HG02981 (cell line): Measurements from ENCODE around the gene ZMYND8.
"Not testable (repeated sequence)": the region's sequence is repeated elsewhere in the genome, so short reads cannot be mapped to it uniquely, and the experiment has no call there.

ENCODE experiments used
- ATAC-seq: cut with Tn5 transposase; IDR thresholded peaks from one replicate; pipeline ENCODE4 v1.9.1; 2021; ENCODE audit warnings: mild to moderate bottlenecking, moderate library complexity; ENCODE audit not compliant: unreplicated experiment

Gene ZMYND8

GRCh38 chr20:47290666-47291430 is 65.7 kb downstream of the ZMYND8 start:
- no peak for ATAC-seq

- ATAC-seq: no peak
Measured at GRCh38 chr20:47290008-47290407, 66.5 kb downstream of the ZMYND8 start.

GRCh38 chr20:47289096-47289495 is 67.4 kb downstream of the ZMYND8 start:
- no peak for ATAC-seq

GRCh38 chr20:47288530-47288929 is 68.0 kb downstream of the ZMYND8 start:
- not testable (repeated sequence) for ATAC-seq

GRCh38 chr20:47287609-47288144 is 68.8 kb downstream of the ZMYND8 start:
- ATAC-seq: no peak

GRCh38 chr20:47286681-47287080 is 69.8 kb downstream of the ZMYND8 start:
- no peak for ATAC-seq

GRCh38 chr20:47285189-47285588 is 71.3 kb downstream of the ZMYND8 start:
- no peak for ATAC-seq

GRCh38 chr20:47284373-47284772 is 72.1 kb downstream of the ZMYND8 start:
- no peak for ATAC-seq

GRCh38 chr20:47283411-47283810 is 73.1 kb downstream of the ZMYND8 start:
- no peak for ATAC-seq

- ATAC-seq: no peak
Measured at GRCh38 chr20:47282864-47283263, 73.6 kb downstream of the ZMYND8 start.

GRCh38 chr20:47281376-47281775 is 75.1 kb downstream of the ZMYND8 start:
- no peak for ATAC-seq

- no peak for ATAC-seq
Measured at GRCh38 chr20:47280668-47281067, 75.8 kb downstream of the ZMYND8 start.

GRCh38 chr20:47280228-47280627 is 76.3 kb downstream of the ZMYND8 start:
- ATAC-seq: no peak

- no peak for ATAC-seq
Measured at GRCh38 chr20:47278907-47279348, 77.6 kb downstream of the ZMYND8 start.

GRCh38 chr20:47277535-47277872 is 79.0 kb downstream of the ZMYND8 start:
- ATAC-seq: not testable (repeated sequence)

GRCh38 chr20:47276851-47277534 is 79.5 kb downstream of the ZMYND8 start:
- no peak for ATAC-seq

- no peak for ATAC-seq
Measured at GRCh38 chr20:47276251-47276650, 80.2 kb downstream of the ZMYND8 start.

- ATAC-seq: no peak
Measured at GRCh38 chr20:47275548-47275947, 81.0 kb downstream of the ZMYND8 start.

GRCh38 chr20:47274401-47275108 is 81.9 kb downstream of the ZMYND8 start:
- ATAC-seq: peak; percentile 77

- ATAC-seq: no peak
Measured at GRCh38 chr20:47273591-47274235, 82.8 kb downstream of the ZMYND8 start.
